GM21576 (cell line): ENCODE results near the gene BDP1.
"Not testable (repeated sequence)": the region's sequence is repeated elsewhere in the genome, so short reads cannot be mapped to it uniquely, and the experiment has no call there.

Experiments
- ATAC-seq: cut with Tn5 transposase; IDR thresholded peaks from one replicate; pipeline ENCODE4 v1.9.1; 2021; ENCODE audit warnings: mild to moderate bottlenecking, moderate library complexity; ENCODE audit not compliant: unreplicated experiment

BDP1 gene

DNA sequence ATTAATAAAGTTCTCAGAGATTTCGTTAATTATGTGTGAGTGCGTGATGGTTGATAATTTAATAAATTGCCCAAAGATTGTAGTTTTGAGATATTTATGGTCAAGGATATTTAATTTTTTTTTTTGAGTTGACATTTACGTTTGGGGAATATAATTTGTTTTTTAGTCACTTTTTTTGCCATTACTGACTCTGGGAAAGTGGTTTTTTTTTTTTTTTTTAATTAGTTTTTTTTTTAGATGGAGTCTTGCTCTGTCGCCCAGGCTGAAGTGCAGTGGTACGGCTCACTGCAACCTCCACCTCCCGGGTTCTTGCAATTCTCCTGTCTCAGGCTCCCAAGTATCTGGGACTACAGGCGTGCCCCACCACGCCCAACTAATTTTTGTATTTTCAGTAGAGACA lies 1.7 kb downstream of the BDP1 start:
- ATAC-seq = no peak

DNA sequence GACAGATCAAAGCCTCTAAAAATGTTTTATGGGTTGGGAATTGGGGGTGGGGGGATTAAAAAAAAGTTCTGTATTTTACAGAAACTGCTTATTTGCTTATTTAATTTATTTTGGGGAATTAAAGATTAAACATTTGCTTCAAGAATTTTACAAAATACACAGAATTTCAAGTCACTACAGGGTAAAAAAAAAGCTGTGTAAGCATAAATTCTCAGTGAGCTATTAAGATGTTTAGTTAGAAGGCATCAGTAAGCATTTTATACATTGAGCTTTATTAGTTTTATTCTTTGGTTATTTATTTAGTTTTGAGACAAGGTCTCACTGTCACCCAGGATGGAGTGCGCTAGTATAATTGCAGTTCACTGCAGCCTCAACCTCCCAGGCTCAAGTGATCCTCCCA lies 5.2 kb downstream of the BDP1 start:
- ATAC-seq = no peak

- ATAC-seq = no peak
Measured at GRCh38 chr5:71461360-71461759, 5.9 kb downstream of the BDP1 start.

DNA sequence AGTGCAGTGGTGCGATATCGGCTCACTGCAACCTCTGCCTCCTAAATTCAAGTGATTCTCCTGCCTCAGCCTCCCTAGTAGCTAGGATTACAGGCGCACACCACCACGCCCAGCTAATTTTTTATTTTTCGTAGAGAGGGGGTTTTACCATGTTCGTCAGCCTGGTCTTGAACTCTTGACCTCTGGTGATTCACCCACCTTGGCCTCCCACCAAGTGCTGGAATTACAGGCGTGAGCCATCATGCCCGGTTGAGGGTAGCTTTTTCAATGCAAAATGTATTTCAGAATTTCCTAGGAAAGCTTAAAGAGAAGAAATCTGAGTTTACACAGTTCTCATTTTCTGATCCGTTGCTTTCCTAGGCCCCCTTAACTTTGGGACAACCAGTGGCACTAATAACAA lies 15.7 kb downstream of the BDP1 start:
- ATAC-seq = no peak

GRCh38 chr5:71475788-71476384 lies 20.4 kb downstream of the BDP1 start:
- ATAC-seq = no peak

DNA sequence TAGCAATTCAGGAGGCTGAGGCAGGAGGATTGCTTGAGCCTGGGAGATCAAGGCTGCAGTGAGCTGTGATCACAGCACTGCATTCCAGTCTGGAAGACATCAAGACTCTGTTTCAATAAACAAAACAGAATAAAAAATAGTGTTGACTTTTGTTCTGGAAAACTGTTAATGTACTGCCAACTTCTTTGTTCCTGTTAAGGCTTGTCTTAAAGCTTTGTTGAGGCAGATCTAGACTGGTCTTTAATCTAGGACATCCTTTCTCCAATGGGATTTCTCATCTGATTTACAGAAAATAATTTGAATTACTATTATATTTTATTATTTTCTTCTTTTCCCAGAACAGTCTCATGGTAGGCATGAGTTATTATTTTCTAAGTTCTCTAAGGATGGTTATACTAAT lies 26.0 kb downstream of the BDP1 start:
- ATAC-seq = no peak

GRCh38 chr5:71482132-71482531 lies 26.7 kb downstream of the BDP1 start:
- ATAC-seq = no peak

DNA sequence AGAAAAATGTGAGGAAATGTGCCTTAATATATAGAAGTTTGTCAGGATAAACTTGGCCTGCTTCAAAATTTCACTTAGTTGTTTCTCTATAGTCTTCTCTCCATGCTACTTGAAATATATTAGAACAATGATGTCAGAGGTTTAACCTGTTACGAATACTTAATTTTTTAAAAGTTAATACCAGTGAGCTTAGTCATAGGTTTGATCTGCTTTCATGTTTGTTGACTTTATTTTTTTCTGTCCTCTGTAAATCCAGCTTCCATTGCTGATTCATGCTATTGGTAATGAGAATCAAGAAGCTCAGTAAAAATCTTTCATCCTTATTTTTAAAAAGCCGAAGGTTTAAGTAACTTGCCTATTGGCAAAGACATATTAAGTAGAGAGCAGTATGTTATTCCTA lies 27.9 kb downstream of the BDP1 start:
- ATAC-seq = no peak

- ATAC-seq = no peak
Measured at GRCh38 chr5:71492817-71493615, 37.6 kb downstream of the BDP1 start.

- not testable (repeated sequence) for ATAC-seq
Measured at GRCh38 chr5:71494202-71494601, 38.8 kb downstream of the BDP1 start.

DNA sequence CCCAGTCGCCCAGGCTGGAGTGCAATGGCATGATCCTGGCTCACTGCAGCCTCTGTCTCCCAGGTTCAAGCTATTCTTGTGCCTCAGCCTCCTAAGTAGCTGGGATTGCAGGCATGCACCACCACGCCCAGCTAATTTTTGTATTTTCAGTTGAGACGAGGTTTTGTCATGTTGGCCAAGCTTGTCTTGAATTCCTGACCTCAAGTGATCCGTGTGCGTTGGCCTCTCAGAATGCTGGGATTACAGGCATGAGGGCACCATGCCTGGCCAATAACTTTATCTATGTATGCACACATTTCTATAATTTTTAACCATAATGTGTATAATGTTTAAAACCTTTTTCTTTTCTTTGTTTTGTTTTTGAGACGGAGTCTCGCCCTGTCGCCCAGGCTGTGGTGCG lies 43.3 kb downstream of the BDP1 start:
- ATAC-seq = not testable (repeated sequence)

- ATAC-seq = no peak
Measured at GRCh38 chr5:71503536-71503935, 48.1 kb downstream of the BDP1 start.

DNA sequence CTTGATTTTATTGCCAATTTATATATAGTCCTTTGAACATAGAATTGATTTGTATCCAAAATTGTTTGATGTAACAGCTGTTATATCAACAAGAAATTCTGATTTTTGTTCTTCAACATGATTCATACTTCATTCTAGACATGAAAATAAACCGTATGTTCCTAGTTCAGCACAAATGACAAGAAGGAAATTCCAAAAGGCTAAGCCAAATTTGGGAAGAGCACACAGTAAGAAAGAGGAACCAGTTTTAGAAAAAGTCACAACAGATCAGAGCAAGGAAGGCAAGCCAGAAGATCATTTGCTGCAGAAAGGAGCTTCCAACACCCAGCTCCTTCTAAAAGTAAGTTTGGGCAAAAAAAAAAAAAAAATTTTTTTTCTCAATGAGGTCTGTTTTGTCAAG lies 66.7 kb downstream of the BDP1 start:
- ATAC-seq = no peak

- not testable (repeated sequence) for ATAC-seq
Measured at GRCh38 chr5:71525611-71526010, 70.2 kb downstream of the BDP1 start.

DNA sequence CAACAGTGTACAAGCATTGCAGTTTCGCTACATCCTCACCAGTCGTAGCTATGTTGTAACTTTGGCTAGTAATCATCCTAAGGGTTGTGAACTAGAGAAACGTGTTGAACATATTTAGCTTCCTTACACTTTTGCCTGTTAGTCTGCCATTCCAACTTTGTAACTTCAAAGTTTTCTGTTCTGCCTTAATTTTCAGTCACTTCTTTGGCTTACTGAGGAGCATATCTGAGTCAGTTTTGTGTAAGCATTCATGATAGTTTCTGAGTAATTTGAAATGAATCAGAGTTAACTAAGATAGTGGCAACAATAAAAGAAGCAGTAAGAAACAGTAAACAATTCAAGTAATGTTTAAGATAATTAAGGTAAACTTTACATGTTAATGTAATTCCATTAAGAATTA lies 72.8 kb downstream of the BDP1 start:
- no peak for ATAC-seq

- no peak for ATAC-seq
Measured at GRCh38 chr5:71529682-71530081, 74.2 kb downstream of the BDP1 start.

- ATAC-seq = no peak
Measured at GRCh38 chr5:71533142-71533541, 77.7 kb downstream of the BDP1 start.

DNA sequence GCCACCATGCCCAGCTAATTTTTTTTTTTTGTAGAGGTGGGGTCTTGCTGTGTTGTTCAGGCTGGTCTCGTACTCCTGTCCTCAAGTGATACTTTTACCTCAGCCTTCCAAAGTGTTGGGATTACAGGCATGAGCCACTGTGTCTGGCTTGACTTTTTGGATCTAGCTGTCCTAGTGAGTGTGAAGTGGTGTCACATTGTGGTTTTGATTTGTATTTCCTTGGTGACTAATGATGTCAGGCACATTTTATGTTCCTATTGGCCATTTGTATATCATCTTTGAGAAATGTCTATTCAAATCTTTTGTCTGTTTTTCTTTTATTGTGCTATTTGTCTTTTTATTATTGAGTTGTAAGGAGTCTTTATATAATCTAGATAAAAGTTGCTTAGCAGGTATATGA lies 78.2 kb downstream of the BDP1 start:
- no peak for ATAC-seq

- no peak for ATAC-seq
Measured at GRCh38 chr5:71537687-71538086, 82.2 kb downstream of the BDP1 start.

- ATAC-seq = not testable (repeated sequence)
Measured at GRCh38 chr5:71550885-71551284, 95.4 kb downstream of the BDP1 start.

GRCh38 chr5:71551582-71551981 lies 96.1 kb downstream of the BDP1 start:
- not testable (repeated sequence) for ATAC-seq

DNA sequence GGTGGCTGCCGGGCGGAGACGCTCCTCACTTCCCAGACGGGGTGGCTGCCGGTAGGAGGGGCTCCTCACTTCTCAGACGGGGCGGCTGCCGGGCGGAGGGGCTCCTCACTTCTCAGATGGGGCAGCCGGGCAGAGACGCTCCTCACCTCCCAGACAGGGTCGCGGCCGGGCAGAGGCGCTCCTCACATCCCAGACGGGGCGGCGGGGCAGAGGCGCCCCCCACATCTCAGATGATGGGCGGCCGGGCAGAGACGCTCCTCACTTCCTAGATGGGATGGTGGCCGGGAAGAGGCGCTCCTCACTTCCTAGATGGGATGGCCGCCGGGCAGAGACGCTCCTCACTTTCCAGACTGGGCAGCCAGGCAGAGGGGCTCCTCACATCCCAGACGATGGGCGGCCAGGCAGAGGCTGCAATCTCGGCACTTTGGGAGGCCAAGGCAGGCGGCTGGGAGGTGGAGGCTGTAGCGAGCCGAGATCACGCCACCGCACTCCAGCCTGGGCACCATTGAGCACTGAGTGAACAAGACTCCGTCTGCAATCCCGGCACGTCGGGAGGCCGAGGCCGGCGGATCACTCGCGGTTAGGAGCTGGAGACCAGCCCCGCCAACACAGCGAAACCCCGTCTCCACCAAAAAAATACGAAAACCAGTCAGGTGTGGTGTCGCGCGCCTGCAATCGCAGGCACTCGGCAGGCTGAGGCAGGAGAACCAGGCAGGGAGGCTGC lies 96.7 kb downstream of the BDP1 start:
- not testable (repeated sequence) for ATAC-seq
